Astrocyte of the spinal cord (primary cell): ENCODE measurements around the gene ZNF366.

Experiments used
- DNase-seq: peaks from one replicate; pipeline ENCODE4 v3.0.0; 2011; ENCODE audit warnings: low read depth, low spot score
- H3K4me3 ChIP-seq: 2 replicates; pipeline ENCODE4 v1.5.1; 2011; ENCODE audit warnings: low read depth, mild to moderate bottlenecking, low read length, moderate library complexity
- in situ Hi-C: cut with HindIII; loops from 2 replicates; pipeline ENCODE4 v1.10.0; 2017; ENCODE audit warnings: low sequenced_read_pairs
- TF ChIP-seq, protein P1 (sequence below): IDR thresholded peaks from 2 replicates; pipeline ENCODE4 v1.5.1; 2012; ENCODE audit warnings: low read depth, mild to moderate bottlenecking, low read length, inconsistent platforms

Gene ZNF366

GRCh38 chr5:72445969-72446368 is 61.2 kb downstream of the ZNF366 start:
- no peak for DNase-seq
- in situ Hi-C loops: no loop called here
- no peak overlapping the region for H3K4me3 ChIP-seq
- TF ChIP-seq, protein P1, sequence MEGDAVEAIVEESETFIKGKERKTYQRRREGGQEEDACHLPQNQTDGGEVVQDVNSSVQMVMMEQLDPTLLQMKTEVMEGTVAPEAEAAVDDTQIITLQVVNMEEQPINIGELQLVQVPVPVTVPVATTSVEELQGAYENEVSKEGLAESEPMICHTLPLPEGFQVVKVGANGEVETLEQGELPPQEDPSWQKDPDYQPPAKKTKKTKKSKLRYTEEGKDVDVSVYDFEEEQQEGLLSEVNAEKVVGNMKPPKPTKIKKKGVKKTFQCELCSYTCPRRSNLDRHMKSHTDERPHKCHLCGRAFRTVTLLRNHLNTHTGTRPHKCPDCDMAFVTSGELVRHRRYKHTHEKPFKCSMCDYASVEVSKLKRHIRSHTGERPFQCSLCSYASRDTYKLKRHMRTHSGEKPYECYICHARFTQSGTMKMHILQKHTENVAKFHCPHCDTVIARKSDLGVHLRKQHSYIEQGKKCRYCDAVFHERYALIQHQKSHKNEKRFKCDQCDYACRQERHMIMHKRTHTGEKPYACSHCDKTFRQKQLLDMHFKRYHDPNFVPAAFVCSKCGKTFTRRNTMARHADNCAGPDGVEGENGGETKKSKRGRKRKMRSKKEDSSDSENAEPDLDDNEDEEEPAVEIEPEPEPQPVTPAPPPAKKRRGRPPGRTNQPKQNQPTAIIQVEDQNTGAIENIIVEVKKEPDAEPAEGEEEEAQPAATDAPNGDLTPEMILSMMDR: no peak

GRCh38 chr5:72443883-72444282 is 63.3 kb downstream of the ZNF366 start:
- TF ChIP-seq, protein P1: no peak
- DNase-seq: no peak
- in situ Hi-C loops: no loop called here
- H3K4me3 ChIP-seq: no peak overlapping the region

DNA sequence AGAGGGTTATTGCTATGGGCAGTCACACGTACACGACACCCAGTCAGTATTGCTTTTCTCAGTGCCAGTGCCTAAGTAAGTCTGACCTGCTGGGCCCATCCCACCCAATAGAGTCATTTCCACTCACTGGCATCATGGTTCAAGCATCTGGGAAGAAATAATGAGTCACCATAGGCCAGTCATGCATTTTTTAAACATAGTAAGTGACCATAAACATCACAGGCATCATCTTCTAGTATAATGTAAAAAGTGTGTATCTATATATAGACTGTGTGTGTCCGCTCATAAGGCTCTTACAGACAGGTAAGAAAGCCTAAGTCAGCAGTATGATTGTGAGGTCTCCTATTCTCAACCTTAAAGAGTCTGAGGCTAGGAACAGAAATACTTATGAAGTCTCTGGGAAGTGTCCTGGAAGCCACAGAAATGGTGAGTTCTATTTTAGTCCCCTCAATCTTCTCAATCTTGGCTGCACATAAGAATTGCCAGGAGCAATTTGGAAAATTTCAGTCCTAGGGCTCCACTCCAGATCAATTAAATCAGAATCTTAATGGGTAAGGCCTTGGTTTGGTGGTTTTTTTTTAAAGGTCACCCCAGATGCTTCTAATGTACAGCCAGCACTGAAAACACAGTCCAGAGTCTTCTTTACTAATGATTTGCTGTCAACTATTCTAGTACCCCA is 65.2 kb downstream of the ZNF366 start:
- no peak overlapping the region for H3K4me3 ChIP-seq
- in situ Hi-C loops: no loop called here
- DNase-seq: peak; percentile 94
- TF ChIP-seq, protein P1: no peak

DNA sequence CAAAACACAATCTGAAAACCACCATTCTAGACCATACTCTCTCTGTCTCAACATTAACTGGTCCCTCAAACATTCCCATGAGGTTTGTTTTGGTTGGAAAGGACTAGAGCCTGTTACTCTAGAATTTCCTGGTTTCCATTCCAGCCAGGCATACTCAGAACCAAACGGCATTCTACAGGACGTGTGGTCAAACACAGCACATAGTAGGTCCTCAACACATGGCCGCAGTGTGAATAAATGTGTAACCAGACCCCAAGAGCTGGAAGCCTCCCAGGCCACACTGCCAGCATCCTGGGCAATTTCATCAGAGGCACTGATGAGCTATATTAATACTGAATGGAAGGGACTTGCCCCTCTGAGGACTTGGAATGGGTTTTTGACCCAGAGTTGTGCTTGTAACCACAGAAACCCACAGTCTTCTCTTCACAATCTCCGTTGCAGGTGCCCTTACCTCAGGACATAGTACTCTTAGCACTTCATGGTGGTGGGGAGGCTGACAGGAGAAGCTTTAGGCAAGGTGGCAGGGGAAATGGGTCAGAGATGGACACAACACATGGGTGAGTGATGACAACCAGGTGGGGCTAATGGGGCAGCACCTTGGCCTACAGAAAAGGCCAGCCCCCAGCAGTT is 66.0 kb downstream of the ZNF366 start:
- H3K4me3 ChIP-seq: no peak overlapping the region
- DNase-seq: peak; percentile 57
- TF ChIP-seq, protein P1: no peak
- in situ Hi-C loops: no loop called here

- DNase-seq: no peak
- in situ Hi-C loops: no loop called here
- TF ChIP-seq, protein P1: no peak
- H3K4me3 ChIP-seq: no peak overlapping the region
These were observed 67.0 kb downstream of the ZNF366 start for GRCh38 chr5:72440207-72440638.

DNA sequence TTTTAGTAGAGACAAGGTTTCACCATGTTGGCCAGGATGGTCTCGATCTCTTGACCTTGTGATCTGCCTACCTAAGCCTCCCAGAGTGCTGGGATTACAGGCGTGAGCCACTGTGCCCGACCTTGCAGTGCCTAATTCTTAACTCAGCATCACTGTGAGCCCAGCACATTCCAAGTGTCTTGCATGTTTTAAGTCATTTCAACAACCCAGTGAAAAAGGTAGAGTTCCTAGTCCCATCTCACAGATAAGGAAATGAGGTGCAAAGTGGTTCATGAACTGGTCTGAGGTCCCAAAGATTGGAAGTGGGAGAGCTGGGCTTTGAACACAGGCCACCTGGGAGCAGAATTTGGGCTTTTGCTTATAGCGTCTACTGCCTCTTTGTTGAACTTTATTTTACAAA is 68.0 kb downstream of the ZNF366 start:
- in situ Hi-C loops: no loop called here
- DNase-seq: no peak
- TF ChIP-seq, protein P1: no peak
- H3K4me3 ChIP-seq: no peak overlapping the region
